Endothelial cell (in vitro differentiated cells): ENCODE results near the gene GIMAP1. TPM values are rescaled to one million over a fixed set of nuclear protein-coding genes. Genes with fewer than 3 reads are reported as not detected.

Source experiments
- DNase-seq: peaks from one replicate; pipeline ENCODE4 v3.0.0; 2021; ENCODE audit warnings: low spot score
- H3K27ac Mint-ChIP-seq: one replicate; pipeline ENCODE4 v1.8.0; 2021; ENCODE audit warnings: mixed read lengths, inconsistent platforms; ENCODE audit not compliant: unreplicated experiment
- H3K27me3 Mint-ChIP-seq: one replicate; pipeline ENCODE4 v1.8.0; 2021; ENCODE audit warnings: mild to moderate bottlenecking, moderate library complexity, mixed read lengths, inconsistent platforms; ENCODE audit not compliant: unreplicated experiment
- H3K36me3 Mint-ChIP-seq: one replicate; pipeline ENCODE4 v1.8.0; 2021; ENCODE audit warnings: mild to moderate bottlenecking, low read depth, mixed read lengths, inconsistent platforms; ENCODE audit not compliant: unreplicated experiment
- H3K4me1 Mint-ChIP-seq: one replicate; pipeline ENCODE4 v1.8.0; 2021; ENCODE audit warnings: mild to moderate bottlenecking, mixed read lengths, inconsistent platforms; ENCODE audit not compliant: unreplicated experiment
- H3K4me3 Mint-ChIP-seq: one replicate; pipeline ENCODE4 v1.8.0; 2021; ENCODE audit warnings: mild to moderate bottlenecking, mixed read lengths, inconsistent platforms; ENCODE audit not compliant: unreplicated experiment
- H3K9me3 Mint-ChIP-seq: one replicate; pipeline ENCODE4 v1.8.0; 2021; ENCODE audit warnings: mixed read lengths, inconsistent platforms; ENCODE audit not compliant: unreplicated experiment
- total RNA-seq: library from RNA; stranded (reverse); fragmentation: NEBNext Ultra II Directional; extraction: Animal tissue kit (Norgen Biotek cat#: 25700); gene quantifications from one replicate; pipeline ENCODE4 v1.2.1, GENCODE V29; 2021; ENCODE audit not compliant: unreplicated experiment
- TF ChIP-seq, protein P1 (sequence below): fragments of 200-600 bp; sonication (generic); IDR thresholded peaks from one replicate; pipeline ENCODE4 v1.5.0; 2021; ENCODE audit warnings: antibody characterized with exemption; ENCODE audit not compliant: unreplicated experiment

The GIMAP1 gene
- total RNA-seq, 1 donor from 2014 or later: 3.6 TPM

DNA sequence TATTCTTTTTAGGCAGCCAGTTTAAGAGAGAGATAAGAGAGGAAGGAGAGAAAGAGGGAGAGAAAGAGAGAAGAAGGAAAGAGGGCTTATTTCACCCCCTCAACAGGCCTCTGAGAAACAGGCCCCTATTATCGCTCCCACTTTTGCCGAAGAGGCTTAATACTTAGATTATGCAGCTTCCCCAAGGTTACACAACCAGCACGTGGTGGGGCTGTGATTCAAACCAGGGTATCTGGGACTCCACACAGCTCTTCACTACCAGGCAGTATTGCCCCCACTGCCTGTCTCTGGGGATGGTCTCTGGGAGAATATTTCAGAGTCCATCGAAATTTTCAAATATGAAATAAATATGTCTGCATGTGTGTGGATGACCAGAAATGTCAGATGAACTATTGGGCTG, 3.0 kb downstream of the GIMAP1 start:
- Mint-ChIP-seq H3K4me1 (peaks cover 30% of the 10 kb centered on the region), H3K36me3 (peaks cover 41% of the 10 kb centered on the region), H3K4me3 (peak overlapping the region; percentile 76), H3K9me3 (no peaks in the 10 kb centered on the region), H3K27me3 (peaks cover 4% of the 10 kb centered on the region), H3K27ac (no peak overlapping the region)
- DNase-seq: no peak
- TF ChIP-seq, protein P1, sequence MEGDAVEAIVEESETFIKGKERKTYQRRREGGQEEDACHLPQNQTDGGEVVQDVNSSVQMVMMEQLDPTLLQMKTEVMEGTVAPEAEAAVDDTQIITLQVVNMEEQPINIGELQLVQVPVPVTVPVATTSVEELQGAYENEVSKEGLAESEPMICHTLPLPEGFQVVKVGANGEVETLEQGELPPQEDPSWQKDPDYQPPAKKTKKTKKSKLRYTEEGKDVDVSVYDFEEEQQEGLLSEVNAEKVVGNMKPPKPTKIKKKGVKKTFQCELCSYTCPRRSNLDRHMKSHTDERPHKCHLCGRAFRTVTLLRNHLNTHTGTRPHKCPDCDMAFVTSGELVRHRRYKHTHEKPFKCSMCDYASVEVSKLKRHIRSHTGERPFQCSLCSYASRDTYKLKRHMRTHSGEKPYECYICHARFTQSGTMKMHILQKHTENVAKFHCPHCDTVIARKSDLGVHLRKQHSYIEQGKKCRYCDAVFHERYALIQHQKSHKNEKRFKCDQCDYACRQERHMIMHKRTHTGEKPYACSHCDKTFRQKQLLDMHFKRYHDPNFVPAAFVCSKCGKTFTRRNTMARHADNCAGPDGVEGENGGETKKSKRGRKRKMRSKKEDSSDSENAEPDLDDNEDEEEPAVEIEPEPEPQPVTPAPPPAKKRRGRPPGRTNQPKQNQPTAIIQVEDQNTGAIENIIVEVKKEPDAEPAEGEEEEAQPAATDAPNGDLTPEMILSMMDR: no peak

DNA sequence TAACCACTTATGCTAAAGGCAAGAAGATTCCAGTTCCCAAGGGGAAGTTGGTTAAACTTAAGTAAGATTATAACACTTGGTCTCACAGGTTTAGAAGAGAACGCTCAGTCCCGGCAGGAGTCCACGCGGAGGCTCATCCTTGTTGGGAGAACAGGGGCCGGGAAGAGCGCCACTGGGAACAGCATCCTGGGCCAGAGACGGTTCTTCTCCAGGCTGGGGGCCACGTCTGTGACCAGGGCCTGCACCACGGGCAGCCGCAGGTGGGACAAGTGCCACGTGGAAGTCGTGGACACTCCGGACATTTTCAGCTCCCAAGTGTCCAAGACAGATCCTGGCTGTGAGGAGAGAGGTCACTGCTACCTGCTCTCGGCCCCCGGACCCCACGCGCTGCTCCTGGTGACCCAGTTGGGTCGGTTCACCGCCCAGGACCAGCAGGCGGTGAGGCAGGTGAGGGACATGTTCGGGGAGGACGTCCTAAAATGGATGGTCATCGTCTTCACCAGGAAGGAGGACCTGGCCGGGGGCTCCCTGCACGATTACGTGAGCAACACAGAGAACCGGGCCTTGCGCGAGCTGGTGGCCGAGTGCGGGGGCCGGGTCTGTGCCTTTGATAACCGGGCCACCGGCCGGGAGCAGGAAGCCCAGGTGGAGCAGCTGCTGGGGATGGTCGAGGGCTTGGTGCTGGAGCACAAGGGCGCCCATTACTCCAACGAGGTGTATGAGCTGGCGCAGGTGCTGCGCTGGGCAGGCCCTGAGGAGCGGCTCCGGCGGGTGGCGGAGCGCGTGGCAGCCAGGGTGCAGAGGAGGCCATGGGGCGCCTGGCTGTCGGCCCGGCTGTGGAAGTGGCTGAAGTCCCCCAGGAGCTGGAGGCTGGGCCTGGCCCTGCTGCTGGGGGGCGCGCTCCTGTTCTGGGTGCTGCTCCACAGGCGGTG, 3.8 kb downstream of the GIMAP1 start:
- H3K27ac Mint-ChIP-seq: no peak overlapping the region
- peaks cover 41% of the 10 kb centered on the region for H3K36me3 Mint-ChIP-seq
- peaks cover 30% of the 10 kb centered on the region for H3K4me1 Mint-ChIP-seq
- no peak for DNase-seq
- TF ChIP-seq, protein P1: no peak
- H3K27me3 Mint-ChIP-seq: peaks cover 4% of the 10 kb centered on the region
- H3K9me3 Mint-ChIP-seq: no peaks in the 10 kb centered on the region
- H3K4me3 Mint-ChIP-seq: no peak overlapping the region

DNA sequence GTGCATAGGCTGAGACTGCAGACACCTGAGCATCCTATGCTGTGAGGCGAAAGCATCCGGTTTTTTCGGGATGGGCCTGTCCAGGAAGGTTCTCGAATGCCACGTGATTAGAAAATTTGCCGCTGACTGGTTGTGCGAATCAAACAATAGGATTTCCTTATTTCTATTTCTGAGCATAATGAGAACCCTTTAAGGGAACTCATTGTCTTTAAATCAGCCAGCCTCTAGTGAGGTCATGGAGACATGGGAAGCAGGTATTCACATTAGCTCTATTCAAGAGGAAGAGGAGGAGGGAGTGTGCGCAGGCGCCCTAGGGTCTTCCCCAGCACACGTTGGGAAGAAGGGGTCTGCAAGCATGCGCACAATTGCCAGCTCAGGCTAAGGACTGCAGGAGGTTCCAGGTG, 5.6 kb downstream of the GIMAP1 start:
- Mint-ChIP-seq H3K4me1 (peaks cover 16% of the 10 kb centered on the region), H3K36me3 (peaks cover 48% of the 10 kb centered on the region), H3K4me3 (no peak overlapping the region), H3K27ac (no peak overlapping the region), H3K9me3 (no peaks in the 10 kb centered on the region), H3K27me3 (peaks cover 8% of the 10 kb centered on the region)
- no peak for DNase-seq
- TF ChIP-seq, protein P1: no peak

DNA sequence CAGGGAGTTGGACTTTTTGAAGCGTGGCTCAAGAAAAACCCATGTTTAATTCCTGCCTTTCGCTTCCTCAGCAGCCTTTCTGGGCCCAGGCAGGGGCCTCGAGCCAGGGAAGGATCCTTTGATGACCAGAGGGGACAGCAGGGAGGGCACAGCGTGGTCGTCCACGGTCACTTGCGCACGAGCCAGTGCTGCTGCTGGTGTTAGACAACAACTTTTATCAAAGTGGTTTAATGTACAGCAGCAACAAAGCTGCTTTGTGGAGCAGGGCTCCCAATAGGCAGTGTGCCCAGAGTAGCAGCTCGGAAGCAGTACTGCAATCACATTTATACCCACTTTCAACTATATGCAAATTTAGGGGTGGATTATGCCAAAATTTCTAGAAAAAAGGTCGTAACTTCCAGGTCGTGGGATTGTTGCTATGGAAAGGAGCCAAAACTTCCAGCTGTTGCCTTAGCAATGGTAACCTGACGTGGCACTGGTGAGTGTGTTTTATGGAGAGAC, 6.1 kb downstream of the GIMAP1 start:
- DNase-seq: no peak
- peaks cover 12% of the 10 kb centered on the region for H3K4me1 Mint-ChIP-seq
- H3K9me3 Mint-ChIP-seq: peaks cover 2% of the 10 kb centered on the region
- peaks cover 48% of the 10 kb centered on the region for H3K36me3 Mint-ChIP-seq
- no peak overlapping the region for H3K4me3 Mint-ChIP-seq
- peaks cover 11% of the 10 kb centered on the region for H3K27me3 Mint-ChIP-seq
- H3K27ac Mint-ChIP-seq: no peak overlapping the region
- TF ChIP-seq, protein P1: no peak

DNA sequence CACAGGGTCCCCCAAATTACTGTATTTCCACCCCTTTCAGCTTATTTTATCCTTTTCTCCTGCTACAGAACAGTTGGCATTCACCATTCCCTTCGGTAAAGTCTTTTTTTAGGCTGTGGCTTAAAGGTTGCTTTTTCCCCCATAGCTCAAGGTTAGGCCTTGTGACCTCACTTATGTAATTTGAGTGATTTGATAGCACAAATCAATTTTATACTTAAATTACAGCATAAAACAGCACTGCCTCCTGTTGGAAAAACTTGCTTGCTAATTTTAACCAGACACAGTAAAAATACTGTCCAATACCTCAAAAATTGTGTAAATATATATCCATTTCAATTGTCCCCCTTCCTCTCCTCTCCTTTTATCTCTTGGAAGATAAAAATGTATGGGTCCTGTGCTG, 7.1 kb downstream of the GIMAP1 start:
- H3K4me3 Mint-ChIP-seq: no peak overlapping the region
- TF ChIP-seq, protein P1: no peak
- H3K4me1 Mint-ChIP-seq: peaks cover 6% of the 10 kb centered on the region
- peaks cover 48% of the 10 kb centered on the region for H3K36me3 Mint-ChIP-seq
- DNase-seq: no peak
- peaks cover 13% of the 10 kb centered on the region for H3K27me3 Mint-ChIP-seq
- no peak overlapping the region for H3K27ac Mint-ChIP-seq
- H3K9me3 Mint-ChIP-seq: peaks cover 7% of the 10 kb centered on the region
